Measurements from ENCODE around the gene GMCL1.
A peak's percentile ranks its signal among the peaks of the same experiment; 100 is the strongest.

The GMCL1 gene

DNA sequence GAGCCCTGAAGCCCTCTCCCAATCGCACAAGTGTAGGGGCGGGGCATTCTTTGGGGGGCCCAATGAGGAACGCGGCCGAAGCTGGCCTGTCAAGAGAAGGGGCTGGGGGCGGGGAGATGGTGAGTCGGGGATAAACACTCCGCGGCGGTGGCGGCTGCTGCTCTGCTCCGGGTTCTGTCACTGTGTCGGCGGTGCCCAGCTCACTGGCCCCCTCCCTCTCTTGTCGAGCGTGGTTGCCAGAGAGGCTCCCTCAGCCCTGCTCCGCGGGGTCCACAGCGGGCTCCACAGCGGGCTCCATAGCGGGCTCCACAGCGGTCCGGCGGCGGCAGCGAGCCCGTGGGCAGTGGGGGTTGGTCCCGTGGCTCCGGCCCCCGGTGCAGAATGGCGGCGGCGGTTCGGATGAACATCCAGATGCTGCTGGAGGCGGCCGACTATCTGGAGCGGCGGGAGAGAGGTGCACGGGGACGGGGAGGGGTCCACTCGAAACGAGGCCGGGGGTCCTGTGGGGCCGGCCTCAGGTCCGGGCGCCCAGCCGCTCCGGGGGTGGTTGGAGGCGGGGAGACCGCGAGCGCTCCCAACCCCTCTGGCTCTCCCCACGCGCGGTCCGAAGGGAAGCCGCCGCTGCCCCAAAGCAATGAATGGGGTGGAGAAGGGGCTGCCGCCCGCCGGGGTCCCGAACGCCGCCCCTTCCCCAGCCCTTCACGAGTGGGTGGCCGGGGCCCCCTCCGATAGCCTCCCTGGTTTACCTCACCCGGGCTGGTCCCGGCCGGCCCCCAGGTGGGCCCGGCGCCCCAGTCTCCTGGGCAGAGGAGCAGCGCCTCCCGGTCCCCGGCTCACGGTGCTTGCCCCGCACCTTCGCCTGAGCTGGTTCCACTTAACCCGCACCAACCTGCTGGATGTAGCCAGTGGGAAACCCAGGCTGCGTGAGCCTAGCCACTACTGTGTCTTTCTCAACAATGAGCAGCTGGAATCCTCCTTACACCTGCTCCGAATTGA is 85.8 kb downstream of the GMCL1 start, which contains the start of gene MXD1:
Gene MXD1, plus strand, starts transcription at position 160 of the 996 bp plus-strand sequence. Its CDS starts 222 bp downstream, at position 382.
- TF ChIP-seq, protein P1, sequence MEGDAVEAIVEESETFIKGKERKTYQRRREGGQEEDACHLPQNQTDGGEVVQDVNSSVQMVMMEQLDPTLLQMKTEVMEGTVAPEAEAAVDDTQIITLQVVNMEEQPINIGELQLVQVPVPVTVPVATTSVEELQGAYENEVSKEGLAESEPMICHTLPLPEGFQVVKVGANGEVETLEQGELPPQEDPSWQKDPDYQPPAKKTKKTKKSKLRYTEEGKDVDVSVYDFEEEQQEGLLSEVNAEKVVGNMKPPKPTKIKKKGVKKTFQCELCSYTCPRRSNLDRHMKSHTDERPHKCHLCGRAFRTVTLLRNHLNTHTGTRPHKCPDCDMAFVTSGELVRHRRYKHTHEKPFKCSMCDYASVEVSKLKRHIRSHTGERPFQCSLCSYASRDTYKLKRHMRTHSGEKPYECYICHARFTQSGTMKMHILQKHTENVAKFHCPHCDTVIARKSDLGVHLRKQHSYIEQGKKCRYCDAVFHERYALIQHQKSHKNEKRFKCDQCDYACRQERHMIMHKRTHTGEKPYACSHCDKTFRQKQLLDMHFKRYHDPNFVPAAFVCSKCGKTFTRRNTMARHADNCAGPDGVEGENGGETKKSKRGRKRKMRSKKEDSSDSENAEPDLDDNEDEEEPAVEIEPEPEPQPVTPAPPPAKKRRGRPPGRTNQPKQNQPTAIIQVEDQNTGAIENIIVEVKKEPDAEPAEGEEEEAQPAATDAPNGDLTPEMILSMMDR (IDR thresholded peaks at IDR 0.05; ENCODE audit: low read depth, low read length, missing control alignments) = no peak
- no peak for DNase-seq (ENCODE audit: low read depth)
- peak within 1 kb of the TSS; percentile 73 for H3K4me3 ChIP-seq (ENCODE audit: low read depth, low read length)

DNA sequence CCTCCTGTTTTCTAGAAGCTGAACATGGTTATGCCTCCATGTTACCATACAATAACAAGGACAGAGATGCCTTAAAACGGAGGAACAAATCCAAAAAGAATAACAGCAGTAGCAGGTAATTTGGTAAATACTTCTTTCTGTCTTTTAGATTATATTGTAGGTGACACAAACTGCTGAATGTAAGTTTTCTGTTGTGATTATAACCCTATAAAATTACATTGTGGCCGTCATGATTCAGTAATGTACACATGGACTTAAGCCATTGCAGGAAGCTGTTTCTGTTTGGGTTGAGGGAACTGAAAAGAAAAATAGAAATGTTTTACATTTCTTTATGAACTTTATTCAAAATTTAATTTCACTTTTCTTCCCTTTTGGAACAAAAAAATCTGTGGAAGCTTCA is 86.6 kb downstream of the GMCL1 start:
- DNase-seq (ENCODE audit: low read depth) = no peak
- peak overlapping the region; percentile 73; the same call in 1 of the 2 replicates for H3K4me3 ChIP-seq (ENCODE audit: low read depth, low read length)
- TF ChIP-seq, protein P1 (IDR thresholded peaks at IDR 0.05; ENCODE audit: low read depth, low read length, missing control alignments) = no peak

DNA sequence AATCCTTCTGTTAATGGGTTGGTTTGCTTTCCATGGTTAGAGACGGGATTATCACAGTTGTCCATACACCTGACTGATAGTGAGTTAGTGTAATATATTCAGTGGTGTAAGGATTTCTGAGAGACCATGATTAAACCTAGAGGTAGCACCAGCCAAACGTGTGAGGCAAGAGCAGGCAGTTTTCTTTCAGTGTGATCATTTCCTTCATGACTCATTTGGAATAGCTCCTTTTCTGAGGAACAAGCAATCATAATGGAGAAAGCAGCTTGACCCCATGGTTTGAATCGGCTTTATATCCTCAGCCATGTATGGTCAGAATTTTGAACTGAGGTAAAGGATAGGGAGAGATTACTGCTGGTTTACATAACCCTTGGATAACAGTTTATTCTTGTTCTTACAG is 88.4 kb downstream of the GMCL1 start:
- H3K4me3 ChIP-seq (ENCODE audit: low read depth, low read length) = no peak overlapping the region
- TF ChIP-seq, protein P1 (IDR thresholded peaks at IDR 0.05; ENCODE audit: low read depth, low read length, missing control alignments) = no peak
- DNase-seq (ENCODE audit: low read depth) = no peak

DNA sequence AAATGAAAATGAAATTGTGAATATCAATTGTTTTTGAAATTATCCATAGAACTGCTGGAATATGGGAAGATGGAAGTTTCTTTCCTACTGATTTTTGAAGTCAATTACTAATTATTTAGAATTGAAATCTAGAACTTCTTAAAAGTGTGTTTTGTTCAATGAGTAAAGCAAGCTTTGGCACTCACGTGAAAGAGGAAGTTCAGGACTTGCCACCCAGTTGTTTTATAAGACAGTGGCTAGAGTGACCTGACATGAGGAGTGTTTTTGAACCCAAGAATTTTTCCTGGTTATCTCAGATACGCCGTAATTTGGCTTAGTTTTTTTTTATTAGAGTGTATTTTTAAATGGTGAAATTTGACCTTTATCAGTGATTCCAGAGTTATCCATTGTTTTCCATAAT is 88.9 kb downstream of the GMCL1 start:
- no peak overlapping the region for H3K4me3 ChIP-seq (ENCODE audit: low read depth, low read length)
- TF ChIP-seq, protein P1 (IDR thresholded peaks at IDR 0.05; ENCODE audit: low read depth, low read length, missing control alignments) = no peak
- no peak for DNase-seq (ENCODE audit: low read depth)

DNA sequence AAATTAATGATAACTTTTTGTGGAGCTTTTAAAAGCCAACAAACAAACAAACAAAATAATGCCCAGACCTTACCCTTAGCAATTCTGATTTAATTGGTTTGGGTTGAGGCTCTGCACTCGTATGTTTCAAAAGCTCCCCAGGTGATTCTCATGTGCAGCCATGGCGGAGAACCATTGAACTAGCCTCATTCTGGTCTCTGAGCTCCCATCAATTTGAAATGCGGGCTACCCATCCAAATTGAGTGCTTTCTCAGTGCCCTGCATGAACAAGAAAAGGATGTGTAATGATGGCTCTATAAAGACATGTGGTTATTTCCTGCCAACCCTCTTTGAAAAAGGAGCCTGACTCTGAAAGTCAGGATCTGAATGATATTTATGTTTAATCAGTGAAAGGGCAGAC is 93.7 kb downstream of the GMCL1 start:
- TF ChIP-seq, protein P1 (IDR thresholded peaks at IDR 0.05; ENCODE audit: low read depth, low read length, missing control alignments) = no peak
- DNase-seq (ENCODE audit: low read depth) = no peak

DNA sequence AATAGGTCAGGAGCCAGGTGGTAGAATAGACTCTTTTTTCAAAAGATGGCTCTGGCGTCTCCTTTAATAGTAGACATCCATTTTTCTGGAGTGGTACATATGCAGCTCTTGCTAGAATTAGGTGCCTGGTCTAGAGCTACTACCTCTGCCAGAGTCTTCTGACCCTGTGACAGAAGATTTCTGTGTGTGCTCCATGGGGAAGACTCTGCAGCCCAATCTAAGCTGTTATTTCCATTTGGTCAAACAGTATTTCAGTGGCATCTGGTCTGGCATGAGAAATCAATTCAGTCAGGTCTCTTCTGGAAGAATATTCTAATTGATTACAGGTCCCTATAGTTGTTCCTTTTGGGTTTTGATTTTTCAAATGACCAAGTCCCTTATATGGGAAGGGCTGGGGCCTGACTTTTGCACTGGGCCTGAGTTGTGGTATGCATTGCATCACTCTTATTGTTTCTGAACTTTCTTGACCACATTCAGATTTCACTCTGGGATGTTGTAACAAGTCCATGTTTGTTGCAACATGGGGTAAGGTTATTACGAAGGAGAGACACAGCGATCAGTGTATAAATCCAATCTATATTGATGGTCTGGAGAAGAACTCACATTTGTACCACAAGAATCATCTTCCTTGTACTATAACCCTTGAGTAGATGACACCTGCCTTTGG is 97.5 kb downstream of the GMCL1 start:
- TF ChIP-seq, protein P1 (IDR thresholded peaks at IDR 0.05; ENCODE audit: low read depth, low read length, missing control alignments) = no peak
- H3K4me3 ChIP-seq (ENCODE audit: low read depth, low read length) = no peak overlapping the region
- DNase-seq (ENCODE audit: low read depth) = no peak

More for the DNA sequence above, 93.7 kb downstream of the GMCL1 start:
- H3K4me3 ChIP-seq (ENCODE audit: low read depth, low read length) = no peak overlapping the region

Measured in GM12864 (cell line).